HEK293 (cell line): Measurements from ENCODE around the gene CRY2.

ENCODE experiments used
- GLIS1 ChIP-seq: fragments of 450-650 bp; formaldehyde crosslinking; IDR thresholded peaks from 2 replicates; pipeline ENCODE4 v1.5.1; 2016; ENCODE audit warnings: missing biosample characterization, missing genetic modification characterization
- GLIS2 ChIP-seq: fragments of 450-650 bp; formaldehyde crosslinking; IDR thresholded peaks from 2 replicates; pipeline ENCODE4 v1.5.1; 2016; ENCODE audit warnings: missing biosample characterization, missing genetic modification characterization
- HOXA7 ChIP-seq: sonication (generic); formaldehyde crosslinking; IDR thresholded peaks from 2 replicates; pipeline ENCODE4 v1.8.1; 2022; ENCODE audit warnings: missing genetic modification reagents, borderline replicate concordance
- KLF1 ChIP-seq: fragments of 450-650 bp; formaldehyde crosslinking; IDR thresholded peaks from 2 replicates; pipeline ENCODE4 v1.5.1; 2016; ENCODE audit warnings: missing biosample characterization, missing genetic modification characterization
- KLF10 ChIP-seq: fragments of 450-650 bp; IDR thresholded peaks from 2 replicates; pipeline ENCODE4 v1.5.1; 2018; ENCODE audit warnings: missing biosample characterization, mild to moderate bottlenecking, missing genetic modification characterization
- KLF9 ChIP-seq: fragments of 450-650 bp; formaldehyde crosslinking; IDR thresholded peaks from 2 replicates; pipeline ENCODE4 v1.5.1; 2016; ENCODE audit warnings: missing biosample characterization, missing genetic modification characterization, low read depth
- RBAK ChIP-seq: fragments of 450-650 bp; formaldehyde crosslinking; IDR thresholded peaks from 2 replicates; pipeline ENCODE4 v1.5.1; 2016; ENCODE audit warnings: missing biosample characterization, missing genetic modification characterization
- WT1 ChIP-seq: fragments of 450-650 bp; formaldehyde crosslinking; IDR thresholded peaks from 2 replicates; pipeline ENCODE4 v1.5.1; 2016; ENCODE audit warnings: missing biosample characterization, missing genetic modification characterization
- YY2 ChIP-seq: fragments of 450-650 bp; formaldehyde crosslinking; IDR thresholded peaks from 2 replicates; pipeline ENCODE4 v1.5.1; 2016; ENCODE audit warnings: missing biosample characterization, missing genetic modification characterization
- ZEB2 ChIP-seq: fragments of 450-650 bp; formaldehyde crosslinking; IDR thresholded peaks from 2 replicates; pipeline ENCODE4 v1.5.1; 2016; ENCODE audit warnings: missing biosample characterization, missing genetic modification characterization
- ZFHX2 ChIP-seq: fragments of 450-650 bp; formaldehyde crosslinking; conservative IDR thresholded peaks from 2 replicates; pipeline ENCODE4 v1.5.1; 2016; ENCODE audit warnings: missing biosample characterization, missing genetic modification characterization
- ZNF169 ChIP-seq: fragments of 450-650 bp; formaldehyde crosslinking; IDR thresholded peaks from 2 replicates; pipeline ENCODE4 v1.5.1; 2016; ENCODE audit warnings: missing biosample characterization, missing genetic modification characterization
- ZNF239 ChIP-seq: fragments of 450-650 bp; formaldehyde crosslinking; IDR thresholded peaks from 2 replicates; pipeline ENCODE4 v1.5.1; 2016; ENCODE audit warnings: missing biosample characterization, missing genetic modification characterization
- ZNF274 ChIP-seq, 2 experiments: fragments of 200-500 bp in 1 of 2; fragments of 450-650 bp in 1 of 2; sonication (Bioruptor generic) in 1 of 2; formaldehyde crosslinking in 1 of 2; IDR thresholded peaks; 2 replicates each; pipeline versions ENCODE4 v1.5.1 to v1.6.1; 2014 to 2016; ENCODE audit warnings: borderline replicate concordance in 1 of 2, inconsistent platforms in 1 of 2, low read length in 1 of 2, missing biosample characterization in 1 of 2, missing genetic modification characterization in 1 of 2
- ZNF561 ChIP-seq: fragments of 450-650 bp; IDR thresholded peaks from 2 replicates; pipeline ENCODE4 v1.5.1; 2018; ENCODE audit warnings: missing biosample characterization, missing genetic modification characterization, borderline replicate concordance
- ZNF585B ChIP-seq: fragments of 450-650 bp; formaldehyde crosslinking; IDR thresholded peaks from 2 replicates; pipeline ENCODE4 v1.5.1; 2016; ENCODE audit warnings: missing biosample characterization, missing genetic modification characterization
- ZNF600 ChIP-seq: fragments of 450-650 bp; formaldehyde crosslinking; IDR thresholded peaks from 2 replicates; pipeline ENCODE4 v1.5.1; 2016; ENCODE audit warnings: missing biosample characterization, missing genetic modification characterization
- ZNF664 ChIP-seq: fragments of 450-650 bp; formaldehyde crosslinking; IDR thresholded peaks from 2 replicates; pipeline ENCODE4 v1.5.1; 2016; ENCODE audit warnings: missing biosample characterization, missing genetic modification characterization
- ZNF707 ChIP-seq: fragments of 450-650 bp; formaldehyde crosslinking; IDR thresholded peaks from 2 replicates; pipeline ENCODE4 v1.5.1; 2016; ENCODE audit warnings: missing biosample characterization, missing genetic modification characterization
- ZNF76 ChIP-seq: fragments of 450-650 bp; formaldehyde crosslinking; IDR thresholded peaks from 2 replicates; pipeline ENCODE4; 2016; ENCODE audit warnings: low read depth, missing biosample characterization, missing genetic modification characterization, borderline replicate concordance
- ZNF837 ChIP-seq: fragments of 450-650 bp; formaldehyde crosslinking; IDR thresholded peaks from 2 replicates; pipeline ENCODE4 v1.5.1; 2016; ENCODE audit warnings: missing biosample characterization, missing genetic modification characterization
- ZXDB ChIP-seq: fragments of 450-650 bp; formaldehyde crosslinking; IDR thresholded peaks from 2 replicates; pipeline ENCODE4 v1.5.1; 2016; ENCODE audit warnings: missing biosample characterization, missing genetic modification characterization
- TF ChIP-seq, protein P1 (sequence below): fragments of 450-650 bp; formaldehyde crosslinking; IDR thresholded peaks from 2 replicates; pipeline ENCODE4 v1.5.1; 2016; ENCODE audit warnings: missing biosample characterization, missing genetic modification characterization
- TF ChIP-seq, protein P2 (sequence below): fragments of 450-650 bp; formaldehyde crosslinking; IDR thresholded peaks from 2 replicates; pipeline ENCODE4 v1.5.1; 2016; ENCODE audit warnings: missing biosample characterization, missing genetic modification characterization
- TF ChIP-seq, protein P3 (sequence below): fragments of 450-650 bp; formaldehyde crosslinking; IDR thresholded peaks from 2 replicates; pipeline ENCODE4 v1.5.1; 2016; ENCODE audit warnings: missing biosample characterization, missing genetic modification characterization, borderline replicate concordance
- TF ChIP-seq, protein P4 (sequence below): fragments of 450-650 bp; formaldehyde crosslinking; IDR thresholded peaks from 2 replicates; pipeline ENCODE4 v1.5.1; 2016; ENCODE audit warnings: missing biosample characterization, missing genetic modification characterization
- TF ChIP-seq, protein P5 (sequence below): fragments of 450-650 bp; formaldehyde crosslinking; IDR thresholded peaks from 2 replicates; pipeline ENCODE4 v1.5.1; 2016; ENCODE audit warnings: missing biosample characterization, missing genetic modification characterization, low read depth

The CRY2 gene

DNA sequence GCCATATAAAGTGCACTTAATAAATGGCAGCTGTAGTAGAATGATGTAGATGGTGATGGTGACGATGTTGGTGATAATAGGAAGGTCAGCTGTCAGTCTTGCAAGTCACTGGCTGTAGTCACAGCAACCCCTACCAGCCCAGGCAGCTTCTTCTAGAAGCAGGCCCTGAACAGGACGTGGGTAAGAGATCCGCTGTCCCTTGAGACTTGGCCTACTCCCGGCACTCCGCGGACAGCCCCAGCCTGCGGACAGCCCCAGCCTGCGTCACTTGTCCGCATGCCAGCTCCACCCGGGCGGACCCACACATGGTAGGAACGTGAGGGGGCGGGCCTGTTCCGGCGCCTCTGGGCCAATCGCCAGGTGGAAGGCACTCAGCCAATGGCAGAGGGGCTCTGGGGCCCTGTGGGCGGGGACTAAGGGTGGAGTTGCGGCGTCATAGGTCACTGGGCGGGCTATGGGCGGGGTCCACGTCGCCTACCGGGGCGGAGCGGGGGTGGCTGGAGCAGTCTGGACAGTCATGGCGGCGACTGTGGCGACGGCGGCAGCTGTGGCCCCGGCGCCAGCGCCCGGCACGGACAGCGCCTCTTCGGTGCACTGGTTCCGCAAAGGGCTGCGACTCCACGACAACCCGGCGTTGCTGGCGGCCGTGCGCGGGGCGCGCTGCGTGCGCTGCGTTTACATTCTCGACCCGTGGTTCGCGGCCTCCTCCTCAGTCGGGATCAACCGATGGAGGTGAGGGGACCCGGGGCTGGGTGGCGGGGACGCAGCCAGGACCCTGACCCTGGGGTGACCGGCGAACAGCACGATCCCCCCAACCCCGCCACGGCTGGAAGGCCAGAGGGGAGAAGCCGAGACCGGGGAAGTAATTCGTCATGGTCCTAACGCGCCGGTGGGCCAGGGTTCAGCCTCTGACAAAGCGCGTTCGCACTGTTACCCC is at the start of gene CRY2 (continued):
- TF ChIP-seq, protein P1, sequence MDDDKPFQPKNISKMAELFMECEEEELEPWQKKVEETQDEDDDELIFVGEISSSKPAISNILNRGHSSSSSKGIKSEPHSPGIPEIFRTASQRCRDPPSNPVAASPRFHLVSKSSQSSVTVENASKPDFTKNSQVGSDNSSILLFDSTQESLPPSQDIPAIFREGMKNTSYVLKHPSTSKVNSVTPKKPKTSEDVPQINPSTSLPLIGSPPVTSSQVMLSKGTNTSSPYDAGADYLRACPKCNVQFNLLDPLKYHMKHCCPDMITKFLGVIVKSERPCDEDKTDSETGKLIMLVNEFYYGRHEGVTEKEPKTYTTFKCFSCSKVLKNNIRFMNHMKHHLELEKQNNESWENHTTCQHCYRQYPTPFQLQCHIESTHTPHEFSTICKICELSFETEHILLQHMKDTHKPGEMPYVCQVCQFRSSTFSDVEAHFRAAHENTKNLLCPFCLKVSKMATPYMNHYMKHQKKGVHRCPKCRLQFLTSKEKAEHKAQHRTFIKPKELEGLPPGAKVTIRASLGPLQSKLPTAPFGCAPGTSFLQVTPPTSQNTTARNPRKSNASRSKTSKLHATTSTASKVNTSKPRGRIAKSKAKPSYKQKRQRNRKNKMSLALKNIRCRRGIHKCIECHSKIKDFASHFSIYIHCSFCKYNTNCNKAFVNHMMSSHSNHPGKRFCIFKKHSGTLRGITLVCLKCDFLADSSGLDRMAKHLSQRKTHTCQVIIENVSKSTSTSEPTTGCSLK (tag by site-specific recombination): no peak
- TF ChIP-seq GLIS1 (tag by site-specific recombination) (peak; percentile 76), ZNF274 (IDR thresholded peaks at IDR 0.05; ENCODE audit: low read length) (no peak), ZNF274 (tag by site-specific recombination; IDR thresholded peaks at IDR 0.05; ENCODE audit: borderline replicate concordance) (no peak), ZNF600 (tag by site-specific recombination) (peak; percentile 11; the same call in 1 of the 2 replicates), KLF1 (tag by site-specific recombination) (peak; percentile 91), RBAK (tag by site-specific recombination) (no peak), GLIS2 (peak; percentile 24; the same call in 1 of the 2 replicates), ZNF585B (tag by site-specific recombination) (no peak), KLF9 (tag by site-specific recombination) (peak; percentile 83), ZNF561 (tag by site-specific recombination) (no peak), ZFHX2 (peak; percentile 64), ZNF76 (peak; percentile 34; the same call in 1 of the 2 replicates), WT1 (tag by site-specific recombination) (0 out of 2 replicates have a peak, but pooled peaks have one; percentile 42), ZXDB (tag by site-specific recombination) (0 out of 2 replicates have a peak, but pooled peaks have one; percentile 7), ZNF239 (tag by site-specific recombination) (no peak), YY2 (tag by site-specific recombination) (peak; percentile 89), ZNF664 (tag by site-specific recombination) (no peak), ZNF169 (no peak), ZEB2 (tag by site-specific recombination) (peak; percentile 37; the same call in 1 of the 2 replicates), ZNF707 (tag by site-specific recombination) (no peak), ZNF837 (tag by site-specific recombination) (no peak), HOXA7 (no peak), KLF10 (tag by site-specific recombination) (peak; percentile 84)
- TF ChIP-seq, protein P2, sequence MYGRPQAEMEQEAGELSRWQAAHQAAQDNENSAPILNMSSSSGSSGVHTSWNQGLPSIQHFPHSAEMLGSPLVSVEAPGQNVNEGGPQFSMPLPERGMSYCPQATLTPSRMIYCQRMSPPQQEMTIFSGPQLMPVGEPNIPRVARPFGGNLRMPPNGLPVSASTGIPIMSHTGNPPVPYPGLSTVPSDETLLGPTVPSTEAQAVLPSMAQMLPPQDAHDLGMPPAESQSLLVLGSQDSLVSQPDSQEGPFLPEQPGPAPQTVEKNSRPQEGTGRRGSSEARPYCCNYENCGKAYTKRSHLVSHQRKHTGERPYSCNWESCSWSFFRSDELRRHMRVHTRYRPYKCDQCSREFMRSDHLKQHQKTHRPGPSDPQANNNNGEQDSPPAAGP (tag by site-specific recombination): peak; percentile 51; the same call in 1 of the 2 replicates
- TF ChIP-seq, protein P3, sequence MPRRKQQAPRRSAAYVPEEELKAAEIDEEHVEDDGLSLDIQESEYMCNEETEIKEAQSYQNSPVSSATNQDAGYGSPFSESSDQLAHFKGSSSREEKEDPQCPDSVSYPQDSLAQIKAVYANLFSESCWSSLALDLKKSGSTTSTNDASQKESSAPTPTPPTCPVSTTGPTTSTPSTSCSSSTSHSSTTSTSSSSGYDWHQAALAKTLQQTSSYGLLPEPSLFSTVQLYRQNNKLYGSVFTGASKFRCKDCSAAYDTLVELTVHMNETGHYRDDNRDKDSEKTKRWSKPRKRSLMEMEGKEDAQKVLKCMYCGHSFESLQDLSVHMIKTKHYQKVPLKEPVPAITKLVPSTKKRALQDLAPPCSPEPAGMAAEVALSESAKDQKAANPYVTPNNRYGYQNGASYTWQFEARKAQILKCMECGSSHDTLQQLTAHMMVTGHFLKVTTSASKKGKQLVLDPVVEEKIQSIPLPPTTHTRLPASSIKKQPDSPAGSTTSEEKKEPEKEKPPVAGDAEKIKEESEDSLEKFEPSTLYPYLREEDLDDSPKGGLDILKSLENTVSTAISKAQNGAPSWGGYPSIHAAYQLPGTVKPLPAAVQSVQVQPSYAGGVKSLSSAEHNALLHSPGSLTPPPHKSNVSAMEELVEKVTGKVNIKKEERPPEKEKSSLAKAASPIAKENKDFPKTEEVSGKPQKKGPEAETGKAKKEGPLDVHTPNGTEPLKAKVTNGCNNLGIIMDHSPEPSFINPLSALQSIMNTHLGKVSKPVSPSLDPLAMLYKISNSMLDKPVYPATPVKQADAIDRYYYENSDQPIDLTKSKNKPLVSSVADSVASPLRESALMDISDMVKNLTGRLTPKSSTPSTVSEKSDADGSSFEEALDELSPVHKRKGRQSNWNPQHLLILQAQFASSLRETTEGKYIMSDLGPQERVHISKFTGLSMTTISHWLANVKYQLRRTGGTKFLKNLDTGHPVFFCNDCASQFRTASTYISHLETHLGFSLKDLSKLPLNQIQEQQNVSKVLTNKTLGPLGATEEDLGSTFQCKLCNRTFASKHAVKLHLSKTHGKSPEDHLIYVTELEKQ (tag by site-specific recombination): peak; percentile 39; the same call in 1 of the 2 replicates
- TF ChIP-seq, protein P4, sequence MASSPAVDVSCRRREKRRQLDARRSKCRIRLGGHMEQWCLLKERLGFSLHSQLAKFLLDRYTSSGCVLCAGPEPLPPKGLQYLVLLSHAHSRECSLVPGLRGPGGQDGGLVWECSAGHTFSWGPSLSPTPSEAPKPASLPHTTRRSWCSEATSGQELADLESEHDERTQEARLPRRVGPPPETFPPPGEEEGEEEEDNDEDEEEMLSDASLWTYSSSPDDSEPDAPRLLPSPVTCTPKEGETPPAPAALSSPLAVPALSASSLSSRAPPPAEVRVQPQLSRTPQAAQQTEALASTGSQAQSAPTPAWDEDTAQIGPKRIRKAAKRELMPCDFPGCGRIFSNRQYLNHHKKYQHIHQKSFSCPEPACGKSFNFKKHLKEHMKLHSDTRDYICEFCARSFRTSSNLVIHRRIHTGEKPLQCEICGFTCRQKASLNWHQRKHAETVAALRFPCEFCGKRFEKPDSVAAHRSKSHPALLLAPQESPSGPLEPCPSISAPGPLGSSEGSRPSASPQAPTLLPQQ (tag by site-specific recombination): peak; percentile 80
- TF ChIP-seq, protein P5, sequence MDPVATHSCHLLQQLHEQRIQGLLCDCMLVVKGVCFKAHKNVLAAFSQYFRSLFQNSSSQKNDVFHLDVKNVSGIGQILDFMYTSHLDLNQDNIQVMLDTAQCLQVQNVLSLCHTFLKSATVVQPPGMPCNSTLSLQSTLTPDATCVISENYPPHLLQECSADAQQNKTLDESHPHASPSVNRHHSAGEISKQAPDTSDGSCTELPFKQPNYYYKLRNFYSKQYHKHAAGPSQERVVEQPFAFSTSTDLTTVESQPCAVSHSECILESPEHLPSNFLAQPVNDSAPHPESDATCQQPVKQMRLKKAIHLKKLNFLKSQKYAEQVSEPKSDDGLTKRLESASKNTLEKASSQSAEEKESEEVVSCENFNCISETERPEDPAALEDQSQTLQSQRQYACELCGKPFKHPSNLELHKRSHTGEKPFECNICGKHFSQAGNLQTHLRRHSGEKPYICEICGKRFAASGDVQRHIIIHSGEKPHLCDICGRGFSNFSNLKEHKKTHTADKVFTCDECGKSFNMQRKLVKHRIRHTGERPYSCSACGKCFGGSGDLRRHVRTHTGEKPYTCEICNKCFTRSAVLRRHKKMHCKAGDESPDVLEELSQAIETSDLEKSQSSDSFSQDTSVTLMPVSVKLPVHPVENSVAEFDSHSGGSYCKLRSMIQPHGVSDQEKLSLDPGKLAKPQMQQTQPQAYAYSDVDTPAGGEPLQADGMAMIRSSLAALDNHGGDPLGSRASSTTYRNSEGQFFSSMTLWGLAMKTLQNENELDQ (tag by site-specific recombination): no peak
